Kidney (tissue), 14 donors: ENCODE measurements around the gene SPAM1. TPM values are rescaled to one million over a fixed set of nuclear protein-coding genes. Genes with fewer than 3 reads are reported as not detected.

Experiments used
- DNase-seq, 5 donors: peaks; one replicate each; pipeline ENCODE4 v3.0.0-alpha.2; 2013 to 2020
- FAIRE-seq: peaks from 2 replicates; lab custom pipeline; 2012; peaks lifted over from hg19 to GRCh38; lab: Jason Lieb, UNC
- H3K27ac ChIP-seq, 2 donors: one replicate each; pipeline ENCODE4 v1.7.0; 2013; ENCODE audit warnings: low read depth in 2 of 2, low read length in 2 of 2, inconsistent platforms in 1 of 2
- H3K27me3 ChIP-seq: one replicate; pipeline ENCODE4 v1.7.1; 2013; ENCODE audit warnings: low read length, inconsistent platforms; ENCODE audit not compliant: control insufficient read depth, insufficient read depth
- H3K36me3 ChIP-seq, 3 donors: one replicate each; pipeline versions ENCODE4 v1.7.0 to v1.7.1; 2013; ENCODE audit warnings: low read length in 3 of 3, control low read depth in 1 of 3, inconsistent platforms in 1 of 3; ENCODE audit not compliant: insufficient read depth in 3 of 3, control insufficient read depth in 2 of 3
- H3K4me1 ChIP-seq, 3 donors: one replicate each; pipeline versions ENCODE4 v1.7.0 to v1.7.1; 2013; ENCODE audit warnings: low read length in 3 of 3, inconsistent platforms in 1 of 3, low read depth in 1 of 3; ENCODE audit not compliant: control insufficient read depth in 2 of 3, insufficient read depth in 2 of 3
- H3K4me3 ChIP-seq, 3 donors: one replicate each; pipeline versions ENCODE4 v1.7.0 to v1.8.1; 2013; ENCODE audit warnings: low read length in 3 of 3, control low read depth in 1 of 3, inconsistent platforms in 1 of 3
- H3K9ac ChIP-seq, 3 donors: one replicate each; pipeline versions ENCODE4 v1.7.0 to v1.7.1; 2013; ENCODE audit warnings: low read length in 3 of 3, control low read depth in 1 of 3, inconsistent platforms in 1 of 3
- H3K9me3 ChIP-seq, 3 donors: one replicate each; pipeline versions ENCODE4 v1.7.0 to v1.7.1; 2013; ENCODE audit warnings: low read length in 3 of 3, control low read depth in 1 of 3, inconsistent platforms in 1 of 3; ENCODE audit not compliant: control insufficient read depth in 2 of 3, insufficient read depth in 1 of 3
- CTCF ChIP-seq: IDR thresholded peaks from 3 replicates; pipeline ENCODE4 v1.5.1; 2012; ENCODE audit warnings: mild to moderate bottlenecking, moderate library complexity, borderline replicate concordance; ENCODE audit not compliant: insufficient read depth; ENCODE audit errors: extremely low read depth
- intact Hi-C: fragments of 100-400 bp; cut with DNase I; formaldehyde crosslinking; loops from one replicate; pipeline ENCODE4 v1.11.1; 2022
- polyA plus RNA-seq: library from polyadenylated mRNA; stranded (reverse); fragments of 350-450 nt; fragmentation: Illumina TruSeq; extraction: RNeasy Lipid Tissue Mini Kit (QIAGEN cat#74804); gene quantifications from one replicate; pipeline ENCODE4 v1.2.3, GENCODE V29; 2014; ENCODE audit warnings: low read depth, low replicate concordance; ENCODE audit not compliant: insufficient read depth
- total RNA-seq: library from RNA; stranded (reverse); fragmentation: NEBNext Ultra II Directional; extraction: Animal tissue kit (Norgen Biotek cat#: 25700); gene quantifications from one replicate; pipeline ENCODE4 v1.2.1, GENCODE V29; 2021
- donor health status: control.
- donor health status: control.
- donor health status: control.
- donor health status: control.
- donor health status: control.
- donor health status: DM: yes; HTN: yes; CAD: no.
- donor health status: Normal renal cell carcinoma (clear cell type).

SPAM1 gene
- total and polyA plus RNA-seq, 2 donors from 2014 or later: not detected

DNA sequence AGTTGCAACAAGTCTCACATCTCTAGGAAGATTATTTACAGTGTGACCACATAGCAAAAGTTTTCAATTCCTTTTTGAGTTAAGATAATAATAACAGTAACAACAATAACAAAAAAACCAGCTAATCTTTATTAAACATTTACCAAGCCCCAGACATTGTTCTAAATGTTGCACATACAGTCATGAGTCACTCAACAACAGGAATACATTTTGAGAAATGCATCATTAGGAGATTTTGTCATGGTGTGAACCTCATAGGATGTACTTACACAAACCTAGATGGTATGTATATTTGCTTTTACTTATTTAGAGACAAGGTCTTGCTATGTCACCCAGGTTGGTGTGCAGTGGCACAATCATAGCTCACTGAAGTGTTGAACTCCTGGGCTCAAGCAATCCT lies 52.0 kb downstream of the SPAM1 start:
- H3K27ac ChIP-seq: no peak overlapping the region
- no peaks in the 10 kb centered on the region for H3K36me3 ChIP-seq
- no peaks in the 10 kb centered on the region for H3K9me3 ChIP-seq
- H3K9ac ChIP-seq: no peak overlapping the region
- no peaks in the 10 kb centered on the region for H3K27me3 ChIP-seq
- H3K4me1 ChIP-seq: no peaks in the 10 kb centered on the region
- DNase-seq (no peak), FAIRE-seq (no peak)
- intact Hi-C loops: no loop called here
- no peak for TF ChIP-seq CTCF
- H3K4me3 ChIP-seq: no peak overlapping the region

DNA sequence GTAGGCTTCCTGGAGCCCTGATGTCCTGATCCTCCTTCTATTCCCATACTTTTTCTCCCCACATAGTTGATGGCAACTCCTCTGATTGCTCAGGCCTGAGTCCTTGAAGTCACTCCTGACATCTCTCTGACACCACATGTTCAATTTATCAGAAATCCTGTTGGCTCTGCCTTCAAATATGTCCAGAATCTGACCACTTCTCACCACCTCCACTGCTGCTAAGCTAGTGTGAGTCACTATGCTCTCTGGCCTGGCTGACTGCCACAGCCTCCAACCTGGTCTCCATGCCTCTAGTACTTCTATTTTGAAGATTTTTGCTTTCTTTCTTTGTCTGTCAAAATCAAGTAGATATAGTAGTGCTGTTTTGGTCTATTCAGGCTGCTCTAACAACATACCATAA lies 54.8 kb downstream of the SPAM1 start:
- Histone ChIP-seq H3K27me3 (no peaks in the 10 kb centered on the region), H3K9me3 (no peaks in the 10 kb centered on the region), H3K36me3 (no peaks in the 10 kb centered on the region), H3K4me3 (no peak overlapping the region), H3K27ac (no peak overlapping the region), H3K4me1 (no peaks in the 10 kb centered on the region), H3K9ac (no peak overlapping the region)
- intact Hi-C loops: no loop called here
- DNase-seq (no peak), FAIRE-seq (no peak)
- TF ChIP-seq CTCF: no peak

GRCh38 chr7:123987445-123987844 lies 62.4 kb downstream of the SPAM1 start:
- no peaks in the 10 kb centered on the region for H3K27me3 ChIP-seq
- no peak for FAIRE-seq
- no peaks in the 10 kb centered on the region for H3K36me3 ChIP-seq
- no peak overlapping the region for H3K27ac ChIP-seq
- H3K9me3 ChIP-seq: no peaks in the 10 kb centered on the region
- H3K4me3 ChIP-seq: no peak overlapping the region
- no peak for DNase-seq
- H3K9ac ChIP-seq: no peak overlapping the region
- H3K4me1 ChIP-seq: no peaks in the 10 kb centered on the region
- intact Hi-C loops: no loop called here
- TF ChIP-seq CTCF: no peak

GRCh38 chr7:123992913-123993518 lies 68.0 kb downstream of the SPAM1 start:
- H3K4me1 ChIP-seq: no peaks in the 10 kb centered on the region
- TF ChIP-seq CTCF: no peak
- H3K36me3 ChIP-seq: no peaks in the 10 kb centered on the region
- DNase-seq (no peak), FAIRE-seq (no peak)
- no peak overlapping the region for H3K9ac ChIP-seq
- no peaks in the 10 kb centered on the region for H3K9me3 ChIP-seq
- H3K27me3 ChIP-seq: no peaks in the 10 kb centered on the region
- intact Hi-C loops: no loop called here
- no peak overlapping the region for H3K27ac ChIP-seq
- no peak overlapping the region for H3K4me3 ChIP-seq
